ENCODE measurements around the gene GUCA2A.

GUCA2A gene

GRCh38 chr1:42155362-42155761 is 9.2 kb downstream of the GUCA2A start:
- DNase-seq (ENCODE audit: low read depth, low spot score) = no peak

GRCh38 chr1:42154685-42155084 is 9.9 kb downstream of the GUCA2A start:
- DNase-seq (ENCODE audit: low read depth, low spot score) = no peak

GRCh38 chr1:42153624-42154023 is 10.9 kb downstream of the GUCA2A start:
- DNase-seq (ENCODE audit: low read depth, low spot score) = no peak

GRCh38 chr1:42152907-42153600 is 11.5 kb downstream of the GUCA2A start, which contains the start of gene GUCA2B:
GUCA2B (plus strand) TSS chr1:42153410; CDS start chr1:42153451, 41 bp downstream.
- DNase-seq (ENCODE audit: low read depth, low spot score) = no peak

GRCh38 chr1:42152119-42152518 is 12.4 kb downstream of the GUCA2A start:
- no peak for DNase-seq (ENCODE audit: low read depth, low spot score)

GRCh38 chr1:42150651-42151050 is 13.9 kb downstream of the GUCA2A start:
- no peak for DNase-seq (ENCODE audit: low read depth, low spot score)

GRCh38 chr1:42148166-42148565 is 16.4 kb downstream of the GUCA2A start:
- no peak for DNase-seq (ENCODE audit: low read depth, low spot score)

GRCh38 chr1:42146626-42147320 is 17.8 kb downstream of the GUCA2A start:
- no peak for DNase-seq (ENCODE audit: low read depth, low spot score)

- DNase-seq (ENCODE audit: low read depth, low spot score) = no peak
These were observed 18.6 kb downstream of the GUCA2A start for GRCh38 chr1:42145764-42146625.

- no peak for DNase-seq (ENCODE audit: low read depth, low spot score)
These were observed 19.2 kb downstream of the GUCA2A start for GRCh38 chr1:42145389-42145716.

GRCh38 chr1:42144711-42145388 is 19.7 kb downstream of the GUCA2A start:
- DNase-seq (ENCODE audit: low read depth, low spot score) = no peak

- DNase-seq (ENCODE audit: low read depth, low spot score) = no peak
These were observed 20.4 kb downstream of the GUCA2A start for GRCh38 chr1:42143896-42144710.

GRCh38 chr1:42142894-42143675 is 21.5 kb downstream of the GUCA2A start:
- no peak for DNase-seq (ENCODE audit: low read depth, low spot score)

- DNase-seq (ENCODE audit: low read depth, low spot score) = no peak
These were observed 22.6 kb downstream of the GUCA2A start for GRCh38 chr1:42141978-42142377.

- DNase-seq (ENCODE audit: low read depth, low spot score) = no peak
These were observed 24.4 kb downstream of the GUCA2A start for GRCh38 chr1:42140191-42140590.

- no peak for DNase-seq (ENCODE audit: low read depth, low spot score)
These were observed 25.1 kb downstream of the GUCA2A start for GRCh38 chr1:42139444-42139843.

- no peak for DNase-seq (ENCODE audit: low read depth, low spot score)
These were observed 26.0 kb downstream of the GUCA2A start for GRCh38 chr1:42138586-42138985.

GRCh38 chr1:42137766-42138165 is 26.8 kb downstream of the GUCA2A start:
- DNase-seq (ENCODE audit: low read depth, low spot score) = no peak

GRCh38 chr1:42136466-42136865 is 28.1 kb downstream of the GUCA2A start:
- DNase-seq (ENCODE audit: low read depth, low spot score) = no peak

GRCh38 chr1:42135426-42135825 is 29.1 kb downstream of the GUCA2A start:
- no peak for DNase-seq (ENCODE audit: low read depth, low spot score)

Data from brain pericyte (primary cell).